ENCODE data around the gene CDKAL1.

DNA sequence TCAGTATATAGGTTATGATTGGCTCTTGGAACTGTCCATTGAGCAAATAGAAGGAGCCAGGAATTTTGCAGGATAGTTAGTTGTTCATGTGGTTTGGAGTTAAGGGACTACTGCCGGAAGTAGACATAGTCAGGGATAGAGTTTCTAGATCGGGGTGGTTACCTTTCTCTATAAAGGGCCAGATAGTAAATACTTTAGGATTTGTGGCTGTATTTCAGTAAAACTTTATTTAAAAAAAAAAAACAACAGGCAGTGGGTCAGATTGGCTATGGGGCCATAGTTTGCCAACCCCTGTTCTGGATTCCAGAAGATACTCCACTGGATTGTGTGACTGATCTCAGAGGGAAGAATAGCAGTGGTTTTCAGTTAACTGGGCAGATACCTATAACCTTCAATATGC, 570.0 kb downstream of the CDKAL1 start:
- TF ChIP-seq CTCF (IDR thresholded peaks at IDR 0.05) = no peak
- no peak for TF ChIP-seq POLR2A (IDR thresholded peaks at IDR 0.05)
- no peak for TF ChIP-seq POLR2AphosphoS5 (IDR thresholded peaks at IDR 0.05)
